Small intestine (tissue), 7 donors: ENCODE measurements around the gene PAX8. TPM values are rescaled to one million over a fixed set of nuclear protein-coding genes. Genes with fewer than 3 reads are reported as not detected.
"Not testable (repeated sequence)": the region's sequence is repeated elsewhere in the genome, so short reads cannot be mapped to it uniquely, and the experiment has no call there.

ENCODE experiments used
- DNase-seq, 2 donors: peaks; one replicate each; pipeline versions ENCODE4 v3.0.0 to v3.0.0-alpha.2; 2013
- FAIRE-seq: peaks from 2 replicates; lab custom pipeline; 2012; peaks lifted over from hg19 to GRCh38; lab: Jason Lieb, UNC
- H3K27ac ChIP-seq, 3 donors: one replicate each; pipeline ENCODE4 v1.5.1; 2013; ENCODE audit warnings: low read length in 2 of 3, mild to moderate bottlenecking in 2 of 3, control low read depth in 1 of 3, inconsistent platforms in 1 of 3, low read depth in 1 of 3, moderate library complexity in 1 of 3
- H3K27me3 ChIP-seq, 3 donors: one replicate each; pipeline ENCODE4 v1.6.1; 2013; ENCODE audit warnings: low read length in 3 of 3, inconsistent platforms in 1 of 3; ENCODE audit not compliant: control insufficient read depth in 3 of 3, insufficient read depth in 3 of 3
- H3K36me3 ChIP-seq, 3 donors: one replicate each; pipeline ENCODE4 v1.6.1; 2013; ENCODE audit warnings: low read length in 3 of 3, inconsistent platforms in 1 of 3, low read depth in 1 of 3, mild to moderate bottlenecking in 1 of 3, moderate library complexity in 1 of 3; ENCODE audit not compliant: control insufficient read depth in 3 of 3, insufficient read depth in 2 of 3
- H3K4me1 ChIP-seq, 3 donors: one replicate each; pipeline ENCODE4 v1.6.1; 2013; ENCODE audit warnings: low read length in 2 of 3, inconsistent platforms in 1 of 3, low read depth in 1 of 3, mild to moderate bottlenecking in 1 of 3, moderate library complexity in 1 of 3; ENCODE audit not compliant: control insufficient read depth in 3 of 3, insufficient read depth in 2 of 3
- H3K4me3 ChIP-seq, 3 donors: one replicate each; pipeline ENCODE4 v1.5.1; 2013; ENCODE audit warnings: low read length in 3 of 3, control low read depth in 1 of 3, inconsistent platforms in 1 of 3, low read depth in 1 of 3, mild to moderate bottlenecking in 1 of 3, moderate library complexity in 1 of 3
- H3K9me3 ChIP-seq, 2 donors: one replicate each; pipeline ENCODE4 v1.6.1; 2013; ENCODE audit warnings: low read depth in 1 of 2, low read length in 1 of 2; ENCODE audit not compliant: control insufficient read depth in 2 of 2, insufficient read depth in 1 of 2
- WGBS, 3 donors: extraction: QIAGEN DNeasy Blood & Tissue Kit; methylation state at CpG; one replicate each; pipeline ENCODE4 v1.1.7; 2013; 5-methylcytosine and 5-hydroxymethylcytosine counted together
- polyA plus RNA-seq, 4 donors: library from polyadenylated mRNA; stranded (reverse) in 3 of 4; unstranded in 1 of 4; fragments of 200-250 nt in 3 of 4; fragments of 120-200 nt in 1 of 4; gene quantifications; one replicate each; pipeline versions ENCODE4 v1.2.1 to v1.2.3, GENCODE V29; 2013
- donor health status: healthy with polysubstance abuse.
- donor health status: control.
- donor health status: control.
- donor health status: Bipolar disorder and iron deficiency.
- donor health status: healthy.

The PAX8 gene
- polyA plus RNA-seq, 4 donors = 0.45 to 5.5 (median 2.5) TPM

DNA sequence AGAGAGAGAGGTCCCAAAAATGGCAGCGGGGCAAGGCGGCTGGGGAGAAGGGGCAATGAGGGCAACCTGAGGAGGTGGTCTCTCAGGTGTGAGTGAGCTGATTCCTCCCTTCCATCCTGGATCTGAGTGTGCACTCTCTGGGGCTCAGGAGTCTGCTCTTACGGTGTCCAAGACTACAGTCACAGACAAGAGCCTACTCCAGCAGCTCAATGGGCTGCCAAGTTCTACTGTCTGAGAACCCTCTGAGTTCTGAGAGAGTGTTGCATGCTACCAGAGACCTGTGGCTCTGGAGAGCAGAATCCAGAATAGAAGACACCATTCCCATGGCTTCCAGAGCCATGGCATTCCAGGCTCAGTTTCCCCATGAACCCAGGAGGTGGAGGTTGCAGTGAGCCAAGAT, 7.1 kb upstream of the PAX8 start:
- H3K27me3 ChIP-seq = no peaks in the 10 kb centered on the region
- WGBS, 3 donors = 93 to 97% (median 95%) methylated on average over 3 of the region's 3 CpGs

DNA sequence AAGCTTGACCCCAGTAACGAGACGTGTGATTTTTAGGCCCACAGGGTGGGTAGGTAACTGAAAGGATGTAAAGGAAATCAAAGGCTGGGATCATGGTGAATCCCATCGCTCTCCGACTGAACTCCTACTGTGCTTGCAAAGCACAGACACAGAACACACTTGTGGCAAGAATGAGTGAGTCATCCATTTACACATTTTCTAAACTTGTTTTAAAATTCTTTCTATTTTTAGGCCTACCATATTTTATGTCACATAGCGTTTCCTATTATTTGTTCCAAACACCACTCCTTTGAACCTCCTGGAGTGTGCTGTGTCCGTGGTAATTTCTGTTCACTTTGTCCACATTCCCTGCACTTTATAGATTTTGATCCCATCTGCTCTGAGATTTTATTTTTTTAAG, 6.3 kb upstream of the PAX8 start:
- Histone ChIP-seq H3K27ac (peak overlapping the region in 1 of 3 donors; percentile 86), H3K4me1 (peaks cover 0 to 65% (median 4%) of the 10 kb centered on the region in 3 donors)
- not testable (repeated sequence) for DNase-seq, H3K36me3 ChIP-seq, H3K4me3 ChIP-seq, H3K9me3 ChIP-seq, FAIRE-seq, H3K27me3 ChIP-seq
- 80 to 86% (median 85%) methylated on average over 6 of the region's 6 CpGs for WGBS, 3 donors

More for the DNA sequence above, 7.1 kb upstream of the PAX8 start:
- H3K4me1 ChIP-seq = peaks cover 0 to 70% (median 4%) of the 10 kb centered on the region in 3 donors
- no peak for DNase-seq
- H3K27ac ChIP-seq = no peak overlapping the region
- FAIRE-seq = no peak
- H3K36me3 ChIP-seq = no peaks in the 10 kb centered on the region
- H3K9me3 ChIP-seq = no peaks in the 10 kb centered on the region
- no peak overlapping the region for H3K4me3 ChIP-seq

DNA sequence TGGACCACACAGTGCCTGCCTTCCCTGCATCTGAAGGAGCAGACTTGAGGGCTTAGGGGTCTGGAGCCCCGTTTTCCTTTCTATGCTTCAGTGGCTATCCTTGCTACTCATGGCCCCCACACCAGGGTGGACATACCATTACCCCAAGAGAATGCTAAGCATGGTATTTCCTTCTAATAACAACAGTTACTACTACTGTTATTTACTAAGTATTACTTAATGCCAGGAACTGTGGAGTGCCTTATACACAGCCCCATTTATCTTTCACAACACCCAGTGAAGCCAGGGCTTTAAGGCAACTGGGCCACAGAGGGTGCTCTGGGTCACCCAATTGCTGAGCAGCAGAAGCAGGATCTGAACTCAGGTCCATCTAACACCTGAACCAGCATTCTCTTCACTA, 5.8 kb upstream of the PAX8 start:
- Histone ChIP-seq H3K36me3 (no peaks in the 10 kb centered on the region), H3K27me3 (no peaks in the 10 kb centered on the region), H3K9me3 (no peaks in the 10 kb centered on the region), H3K4me3 (no peak overlapping the region), H3K27ac (peak overlapping the region in 2 of 3 donors; percentile 86 to 89), H3K4me1 (peaks cover 0 to 59% (median 4%) of the 10 kb centered on the region in 3 donors)
- DNase-seq = no peak
- no peak for FAIRE-seq
- WGBS, 3 donors = 65 to 82% (median 67%) methylated on average over 1 of the region's 1 CpG

DNA sequence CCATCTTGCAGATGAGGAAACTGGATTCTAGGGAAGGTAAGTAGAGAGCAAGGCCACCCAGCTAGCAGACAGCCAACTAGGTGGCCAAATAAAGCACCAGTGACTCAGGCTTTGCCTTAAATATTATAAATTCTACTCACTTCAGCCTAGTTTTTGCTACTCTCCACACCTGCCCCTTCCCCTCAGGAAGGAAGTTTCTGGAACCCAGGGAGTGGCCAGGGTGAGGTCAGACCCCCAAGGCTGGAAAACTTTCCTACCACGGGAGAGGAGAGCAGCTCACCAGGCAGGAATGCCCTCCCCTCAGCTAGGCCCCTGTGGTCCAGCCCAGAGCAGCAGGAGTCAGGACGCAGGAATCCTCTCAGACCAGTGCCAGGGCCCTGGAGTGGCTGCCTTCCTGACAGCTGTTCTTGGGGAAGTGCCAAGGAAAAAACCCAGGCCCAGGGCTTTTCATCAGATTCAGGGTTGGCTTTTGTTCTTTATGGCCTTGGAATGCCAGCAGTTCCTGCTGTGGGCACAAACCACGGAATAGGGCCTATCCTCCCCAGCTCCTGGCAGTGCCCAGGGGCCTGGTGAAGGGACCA, 5.1 kb upstream of the PAX8 start:
- FAIRE-seq = no peak
- 5 to 37% (median 22%) methylated on average over 3 of the region's 3 CpGs for WGBS, 3 donors
- Histone ChIP-seq H3K9me3 (no peaks in the 10 kb centered on the region), H3K4me1 (peaks cover 0 to 53% (median 4%) of the 10 kb centered on the region in 3 donors), H3K36me3 (no peaks in the 10 kb centered on the region), H3K4me3 (no peak overlapping the region), H3K27me3 (peaks cover 0 to 4% (median 0%) of the 10 kb centered on the region in 3 donors), H3K27ac (peak overlapping the region; percentile 45 to 89 (median 86))
- DNase-seq = peak; percentile 31 to 75

DNA sequence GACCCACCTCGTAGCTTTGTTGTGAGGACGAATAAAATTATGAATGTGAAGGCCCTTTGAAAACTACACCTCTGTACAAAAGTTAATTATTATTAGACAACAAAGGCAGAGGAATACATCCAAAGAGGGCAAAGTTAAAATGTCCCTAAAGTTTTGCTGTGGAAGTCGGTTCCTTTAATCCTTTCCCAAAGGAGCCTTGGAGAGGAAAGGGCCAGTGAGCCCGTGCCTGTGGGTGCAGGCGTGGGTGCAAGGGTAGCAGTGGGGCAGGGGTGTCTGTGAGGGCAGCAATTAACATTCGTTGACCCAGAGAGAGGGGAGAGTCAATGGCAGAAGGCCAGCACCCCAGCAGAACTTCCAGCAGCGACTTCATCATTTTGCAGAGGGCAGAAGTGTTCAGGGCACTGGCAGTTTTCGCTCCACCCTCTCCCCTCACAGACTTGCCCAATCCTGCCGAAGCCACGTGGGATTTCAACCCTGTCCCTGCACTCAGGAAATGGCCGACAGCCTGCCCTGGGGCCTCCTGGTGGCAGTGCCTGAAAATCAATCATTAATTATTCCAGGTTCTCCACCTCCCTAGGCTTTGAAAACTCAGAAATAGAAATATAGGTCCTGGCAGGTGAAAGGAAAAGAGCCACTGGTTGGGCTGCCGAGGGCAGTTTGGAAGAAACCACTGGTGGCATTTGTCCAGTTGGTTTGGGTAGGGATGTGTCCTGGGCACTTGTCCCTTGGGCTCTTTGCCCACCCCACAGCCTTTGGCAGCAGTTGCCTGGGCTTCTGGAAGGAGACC, 4.2 kb upstream of the PAX8 start:
- FAIRE-seq (no peak), DNase-seq (peak; percentile 75 to 93)
- peak overlapping the region in 2 of 3 donors; percentile 86 to 90 for H3K27ac ChIP-seq
- H3K4me1 ChIP-seq = peaks cover 0 to 49% (median 4%) of the 10 kb centered on the region in 3 donors
- peaks cover 0 to 13% (median 6%) of the 10 kb centered on the region in 3 donors for H3K27me3 ChIP-seq
- WGBS, 3 donors = 15 to 48% (median 24%) methylated on average over 12 of the region's 12 CpGs
- no peak overlapping the region for H3K4me3 ChIP-seq
- no peaks in the 10 kb centered on the region for H3K36me3 ChIP-seq
- no peaks in the 10 kb centered on the region for H3K9me3 ChIP-seq

DNA sequence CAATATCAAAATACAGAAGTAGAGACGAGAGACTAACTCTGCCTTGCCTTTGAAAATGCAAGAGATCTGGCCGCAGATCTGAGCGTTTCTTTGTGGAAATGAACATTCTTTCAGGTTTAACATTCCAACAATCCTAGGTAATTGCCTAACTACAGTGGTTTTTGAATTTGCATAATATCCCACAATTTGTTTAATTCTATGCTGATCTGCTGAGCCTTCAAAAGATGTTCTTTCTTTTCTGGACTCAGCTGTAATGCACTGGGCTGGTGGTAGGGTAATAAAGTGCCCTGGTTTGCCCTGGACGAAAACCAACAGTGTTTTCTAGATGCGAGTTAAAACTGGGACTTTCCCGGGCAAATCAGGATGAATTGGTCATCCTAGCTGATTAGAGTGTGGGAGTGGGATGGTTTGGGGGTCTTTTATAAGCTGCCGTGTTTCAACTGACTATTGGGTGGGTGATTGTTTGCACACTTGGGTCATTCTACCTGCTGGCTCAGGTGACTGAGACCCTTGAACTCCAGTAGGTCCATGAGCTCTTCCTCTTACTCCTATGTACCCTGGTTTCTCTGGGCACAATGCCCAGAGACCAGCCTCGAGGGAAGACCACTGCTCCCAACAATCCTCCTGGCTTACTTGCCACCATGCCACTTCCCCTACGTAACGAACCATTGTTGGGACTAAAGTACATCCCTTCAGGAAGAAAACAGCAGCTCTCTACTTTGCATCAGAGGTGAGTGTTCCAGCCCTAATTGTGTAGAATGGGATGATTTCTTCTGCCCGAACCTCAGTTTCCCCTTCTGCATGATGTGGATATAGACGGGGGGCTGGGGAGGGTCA, 3.4 kb upstream of the PAX8 start:
- H3K4me1 ChIP-seq = peaks cover 0 to 47% (median 4%) of the 10 kb centered on the region in 3 donors
- DNase-seq (peak; percentile 59 to 64), FAIRE-seq (no peak)
- 30 to 57% (median 43%) methylated on average over 12 of the region's 12 CpGs for WGBS, 3 donors
- H3K27me3 ChIP-seq = peaks cover 0 to 21% (median 10%) of the 10 kb centered on the region in 3 donors
- H3K4me3 ChIP-seq = no peak overlapping the region
- no peaks in the 10 kb centered on the region for H3K9me3 ChIP-seq
- H3K27ac ChIP-seq = peak overlapping the region; percentile 54 to 90 (median 86)
- H3K36me3 ChIP-seq = no peaks in the 10 kb centered on the region

DNA sequence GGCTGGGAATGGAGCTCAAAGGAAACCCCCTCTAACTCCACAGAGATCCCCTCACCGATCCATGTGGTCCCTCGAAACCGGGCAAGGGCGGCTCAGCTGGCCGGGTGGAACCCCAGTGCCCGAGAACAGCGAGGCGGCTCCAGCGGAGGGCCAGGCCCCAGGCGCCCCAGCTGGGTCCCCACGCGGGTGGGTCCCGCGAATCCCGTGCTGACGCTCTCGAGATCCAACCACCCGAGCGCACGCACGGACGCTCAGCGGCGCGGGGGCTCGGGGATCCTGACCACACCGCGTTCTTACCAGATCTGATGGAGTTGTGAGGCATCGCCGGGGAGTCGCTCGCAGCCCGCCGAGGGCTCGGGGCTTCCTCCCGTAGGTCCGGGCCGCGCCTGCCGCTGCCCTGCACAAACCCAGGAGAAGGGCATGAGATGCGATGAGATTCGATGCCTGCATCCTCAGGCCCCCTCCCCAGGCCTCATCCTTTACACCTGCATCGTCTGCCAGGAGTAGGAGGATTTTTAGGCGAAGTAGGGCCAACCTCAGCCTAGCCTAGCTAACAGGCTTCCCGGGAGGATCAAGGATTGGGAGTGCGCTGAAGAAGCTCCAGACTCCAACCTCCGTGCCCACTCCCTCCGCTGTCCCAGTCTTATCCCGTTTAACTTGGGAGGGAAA, 514 bp downstream of the PAX8 start:
- no peak for DNase-seq

More for the DNA sequence above, 514 bp downstream of the PAX8 start:
- Histone ChIP-seq H3K36me3 (no peaks in the 10 kb centered on the region), H3K9me3 (no peaks in the 10 kb centered on the region), H3K4me3 (no peak overlapping the region), H3K4me1 (peaks cover 0 to 37% (median 2%) of the 10 kb centered on the region in 3 donors), H3K27me3 (peaks cover 0 to 52% (median 19%) of the 10 kb centered on the region in 3 donors), H3K27ac (no peak overlapping the region)
- WGBS, 3 donors = 44 to 87% (median 74%) methylated on average over 34 to 49 of the region's 49 CpGs
- FAIRE-seq = no peak
